ENCODE data around the gene ARRB1.

DNA sequence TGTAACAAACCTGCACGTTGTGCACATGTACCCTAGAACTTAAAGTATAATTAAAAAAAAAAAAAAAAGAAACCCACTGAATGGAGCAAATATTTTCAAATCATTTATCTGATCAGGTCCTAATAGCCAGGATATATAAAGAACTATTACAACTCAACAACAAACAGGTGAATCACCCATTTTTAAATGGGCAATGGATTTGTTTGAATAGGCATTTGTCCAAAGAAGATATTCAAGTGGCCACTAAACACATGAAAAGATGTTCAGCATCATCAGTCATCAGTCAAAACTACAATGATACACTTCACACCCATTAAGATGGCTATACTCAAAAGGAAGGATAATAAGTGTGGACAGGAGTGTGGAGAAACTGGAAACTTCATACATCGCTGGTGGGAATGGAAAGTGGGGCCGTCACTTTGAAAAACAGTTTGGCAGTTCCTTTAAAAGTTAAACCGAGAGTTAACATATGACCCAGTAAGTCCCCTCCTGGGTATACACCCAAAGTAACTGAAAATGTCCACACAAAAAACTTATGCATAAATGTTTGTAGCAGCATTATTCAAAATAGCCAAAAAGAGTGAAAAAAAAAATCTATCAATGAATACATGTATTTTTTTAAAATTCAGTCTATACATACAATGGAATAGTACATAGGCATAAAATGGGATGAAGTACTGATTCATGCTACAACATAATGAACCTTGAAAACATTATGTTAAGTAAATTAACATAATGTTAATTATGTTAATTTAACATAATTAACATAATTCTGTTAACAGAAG lies 53.1 kb downstream of the ARRB1 start:
- TF ChIP-seq CTCF (IDR thresholded peaks at IDR 0.05) = no peak
- TF ChIP-seq POLR2AphosphoS5 (IDR thresholded peaks at IDR 0.05; ENCODE audit: insufficient read depth in 1 of 2, low read depth in 1 of 2) = no peak
- no peak for TF ChIP-seq POLR2A (IDR thresholded peaks at IDR 0.05)
